ENCODE data around the gene DPP7.

DPP7 gene

DNA sequence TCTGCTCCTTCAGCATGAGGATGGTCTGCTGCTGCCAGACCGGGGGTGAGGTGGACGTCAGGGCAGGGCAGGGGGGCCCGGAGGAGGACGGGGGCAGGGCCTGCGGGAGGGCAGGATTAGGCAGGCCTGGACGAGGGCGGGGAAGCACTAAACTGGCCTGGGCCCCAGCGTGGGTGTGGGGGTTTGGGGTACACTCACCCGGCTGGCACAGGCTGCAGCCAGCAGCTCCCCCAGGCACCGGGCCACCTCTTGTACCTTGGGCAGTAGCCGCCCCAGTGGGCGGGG is 49.7 kb downstream of the DPP7 start:
- TF ChIP-seq YY1 (IDR thresholded peaks at IDR 0.05; ENCODE audit: low read depth): no peak
- no peak for TF ChIP-seq EGR1 (IDR thresholded peaks at IDR 0.05)
- TF ChIP-seq RAD21 (IDR thresholded peaks at IDR 0.05; ENCODE audit: low read depth): no peak
- TF ChIP-seq TEAD4 (IDR thresholded peaks at IDR 0.05): no peak
- TF ChIP-seq, protein P1, sequence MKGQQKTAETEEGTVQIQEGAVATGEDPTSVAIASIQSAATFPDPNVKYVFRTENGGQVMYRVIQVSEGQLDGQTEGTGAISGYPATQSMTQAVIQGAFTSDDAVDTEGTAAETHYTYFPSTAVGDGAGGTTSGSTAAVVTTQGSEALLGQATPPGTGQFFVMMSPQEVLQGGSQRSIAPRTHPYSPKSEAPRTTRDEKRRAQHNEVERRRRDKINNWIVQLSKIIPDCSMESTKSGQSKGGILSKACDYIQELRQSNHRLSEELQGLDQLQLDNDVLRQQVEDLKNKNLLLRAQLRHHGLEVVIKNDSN (IDR thresholded peaks at IDR 0.05): no peak
- no peak for TF ChIP-seq CREB1 (IDR thresholded peaks at IDR 0.05; ENCODE audit: low read depth)
- no peak for TF ChIP-seq FOXM1 (IDR thresholded peaks at IDR 0.05; ENCODE audit: borderline replicate concordance, low read depth)

DNA sequence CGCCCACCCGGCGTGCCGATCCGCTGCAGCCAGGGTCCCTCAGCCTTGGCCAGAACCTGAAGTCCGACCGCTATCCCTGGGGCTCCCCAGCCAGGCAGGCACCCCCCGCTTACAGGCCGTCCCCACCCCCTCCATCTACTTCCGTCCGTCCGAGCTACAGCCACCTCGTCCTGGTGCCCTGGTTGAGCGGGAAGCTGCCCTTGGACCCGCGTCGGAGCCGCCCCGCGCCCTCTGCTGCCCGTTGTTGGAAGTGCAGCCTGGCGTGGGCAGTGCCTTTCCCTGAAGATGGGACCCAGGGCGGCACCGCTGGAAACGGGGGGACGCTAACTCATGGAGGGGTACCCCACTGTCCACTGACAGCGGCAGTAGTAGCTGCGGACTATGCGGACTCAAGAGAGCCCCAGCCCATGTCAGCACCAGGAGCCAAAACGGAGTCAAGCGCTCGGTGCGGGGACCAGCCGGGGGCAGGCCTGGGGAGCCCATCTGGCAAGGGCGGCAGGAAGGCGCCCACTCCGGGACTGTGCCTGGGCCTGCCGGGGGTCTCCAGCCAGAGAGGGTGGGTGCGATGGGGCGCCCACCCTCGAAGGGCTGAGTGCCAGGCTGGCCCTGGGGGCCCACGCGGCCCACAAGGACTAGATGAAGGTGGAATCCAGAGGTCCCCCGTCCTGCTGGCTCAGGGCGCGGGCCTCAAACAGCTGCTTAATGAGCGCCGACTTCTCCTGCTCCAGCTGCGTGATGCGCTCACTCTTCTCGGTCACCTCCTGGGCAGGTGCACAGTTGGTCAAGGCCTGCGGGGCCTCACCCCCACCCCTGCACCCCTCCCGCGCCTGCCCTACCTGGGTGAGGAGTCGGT is 50.3 kb downstream of the DPP7 start:
- TF ChIP-seq, protein P2, sequence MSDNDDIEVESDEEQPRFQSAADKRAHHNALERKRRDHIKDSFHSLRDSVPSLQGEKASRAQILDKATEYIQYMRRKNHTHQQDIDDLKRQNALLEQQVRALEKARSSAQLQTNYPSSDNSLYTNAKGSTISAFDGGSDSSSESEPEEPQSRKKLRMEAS (IDR thresholded peaks at IDR 0.05): peak; percentile 69
- no peak for TF ChIP-seq YY1 (IDR thresholded peaks at IDR 0.05; ENCODE audit: low read depth)
- peak; percentile 73 for TF ChIP-seq RAD21 (IDR thresholded peaks at IDR 0.05; ENCODE audit: low read depth)
- TF ChIP-seq TCF12 (IDR thresholded peaks at IDR 0.05; ENCODE audit: low read depth): no peak
- TF ChIP-seq, protein P3, sequence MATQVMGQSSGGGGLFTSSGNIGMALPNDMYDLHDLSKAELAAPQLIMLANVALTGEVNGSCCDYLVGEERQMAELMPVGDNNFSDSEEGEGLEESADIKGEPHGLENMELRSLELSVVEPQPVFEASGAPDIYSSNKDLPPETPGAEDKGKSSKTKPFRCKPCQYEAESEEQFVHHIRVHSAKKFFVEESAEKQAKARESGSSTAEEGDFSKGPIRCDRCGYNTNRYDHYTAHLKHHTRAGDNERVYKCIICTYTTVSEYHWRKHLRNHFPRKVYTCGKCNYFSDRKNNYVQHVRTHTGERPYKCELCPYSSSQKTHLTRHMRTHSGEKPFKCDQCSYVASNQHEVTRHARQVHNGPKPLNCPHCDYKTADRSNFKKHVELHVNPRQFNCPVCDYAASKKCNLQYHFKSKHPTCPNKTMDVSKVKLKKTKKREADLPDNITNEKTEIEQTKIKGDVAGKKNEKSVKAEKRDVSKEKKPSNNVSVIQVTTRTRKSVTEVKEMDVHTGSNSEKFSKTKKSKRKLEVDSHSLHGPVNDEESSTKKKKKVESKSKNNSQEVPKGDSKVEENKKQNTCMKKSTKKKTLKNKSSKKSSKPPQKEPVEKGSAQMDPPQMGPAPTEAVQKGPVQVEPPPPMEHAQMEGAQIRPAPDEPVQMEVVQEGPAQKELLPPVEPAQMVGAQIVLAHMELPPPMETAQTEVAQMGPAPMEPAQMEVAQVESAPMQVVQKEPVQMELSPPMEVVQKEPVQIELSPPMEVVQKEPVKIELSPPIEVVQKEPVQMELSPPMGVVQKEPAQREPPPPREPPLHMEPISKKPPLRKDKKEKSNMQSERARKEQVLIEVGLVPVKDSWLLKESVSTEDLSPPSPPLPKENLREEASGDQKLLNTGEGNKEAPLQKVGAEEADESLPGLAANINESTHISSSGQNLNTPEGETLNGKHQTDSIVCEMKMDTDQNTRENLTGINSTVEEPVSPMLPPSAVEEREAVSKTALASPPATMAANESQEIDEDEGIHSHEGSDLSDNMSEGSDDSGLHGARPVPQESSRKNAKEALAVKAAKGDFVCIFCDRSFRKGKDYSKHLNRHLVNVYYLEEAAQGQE (IDR thresholded peaks at IDR 0.05; ENCODE audit: low read depth): peak; percentile 43; the same call in 1 of the 2 replicates

DNA sequence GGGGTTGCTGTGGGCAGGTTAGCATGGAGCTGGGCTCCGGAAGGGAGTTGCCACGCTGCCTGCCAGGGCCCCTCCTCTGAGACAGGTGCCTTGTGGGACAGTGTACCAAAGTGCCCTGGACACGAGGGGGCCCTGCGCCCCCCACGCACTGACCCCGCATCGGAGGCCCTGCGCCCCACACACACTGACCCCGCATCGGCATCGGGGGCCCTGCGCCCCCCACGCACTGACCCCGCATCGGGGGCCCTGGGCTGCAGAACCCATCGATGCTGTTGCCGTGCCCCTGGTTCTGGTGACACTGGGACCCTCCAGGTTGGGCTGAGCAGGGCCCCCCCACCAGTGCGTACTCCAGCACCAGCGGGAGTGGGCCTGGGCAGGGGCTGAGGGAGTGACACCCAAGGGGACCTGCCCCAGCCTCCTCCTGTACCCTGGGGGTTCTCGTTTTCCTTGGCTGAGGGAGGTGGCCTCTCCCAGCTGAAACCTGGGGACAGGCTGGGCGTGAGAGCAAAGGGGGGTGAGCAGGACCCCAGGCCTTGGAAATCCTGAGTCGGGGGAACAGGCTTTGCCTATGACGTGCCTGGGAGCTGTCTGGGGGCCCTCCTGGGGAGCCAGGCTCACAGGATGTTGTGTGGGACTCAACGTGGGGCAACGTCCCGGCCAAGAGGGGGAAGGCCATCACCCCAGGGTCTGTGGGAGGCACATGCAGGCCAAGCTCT is 51.1 kb downstream of the DPP7 start:
- TF ChIP-seq YY1 (IDR thresholded peaks at IDR 0.05; ENCODE audit: low read depth) (no peak), NFIC (IDR thresholded peaks at IDR 0.05) (no peak), TAF1 (IDR thresholded peaks at IDR 0.05; ENCODE audit: low read depth) (no peak)

DNA sequence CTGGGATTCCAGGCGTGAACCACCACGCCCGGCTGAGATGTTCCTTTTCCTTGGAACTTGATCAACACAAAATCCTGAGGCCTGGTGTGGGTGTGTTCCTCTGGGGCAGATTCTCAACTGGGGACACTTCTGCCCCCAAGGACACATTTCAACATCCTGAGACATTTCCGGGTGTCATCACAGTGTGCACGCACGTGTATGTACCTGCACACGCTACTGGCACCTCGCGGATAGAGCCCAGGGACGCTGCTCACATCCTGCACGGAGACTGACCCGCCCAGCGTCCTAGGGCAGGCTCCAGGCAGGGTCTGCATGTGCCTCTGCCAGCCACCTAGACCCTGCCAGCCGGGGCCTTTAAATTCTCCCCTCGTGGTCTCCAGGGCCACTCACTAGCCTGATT is 52.1 kb downstream of the DPP7 start:
- TF ChIP-seq CREB1 (IDR thresholded peaks at IDR 0.05; ENCODE audit: low read depth): no peak
- no peak for TF ChIP-seq EGR1 (IDR thresholded peaks at IDR 0.05)
- TF ChIP-seq, protein P2 (IDR thresholded peaks at IDR 0.05): no peak
- TF ChIP-seq, protein P3 (IDR thresholded peaks at IDR 0.05; ENCODE audit: low read depth): no peak
- TF ChIP-seq, protein P1 (IDR thresholded peaks at IDR 0.05): no peak
- no peak for TF ChIP-seq TAF1 (IDR thresholded peaks at IDR 0.05; ENCODE audit: low read depth)
- TF ChIP-seq TEAD4 (IDR thresholded peaks at IDR 0.05): no peak
- no peak for TF ChIP-seq CEBPB (IDR thresholded peaks at IDR 0.05)
- no peak for TF ChIP-seq YY1 (IDR thresholded peaks at IDR 0.05; ENCODE audit: low read depth)
- no peak for TF ChIP-seq TCF12 (IDR thresholded peaks at IDR 0.05; ENCODE audit: low read depth)
